ENCODE results near the gene ARHGDIA. TPM values are rescaled to one million over a fixed set of nuclear protein-coding genes. Genes with fewer than 3 reads are reported as not detected.
A peak's percentile ranks its signal among the peaks of the same experiment; 100 is the strongest.
"Not testable (repeated sequence)": the region's sequence is repeated elsewhere in the genome, so short reads cannot be mapped to it uniquely, and the experiment has no call there.

Gene ARHGDIA
- 100 to 1,000 TPM; 328 to 513 TPM for total RNA-seq

DNA sequence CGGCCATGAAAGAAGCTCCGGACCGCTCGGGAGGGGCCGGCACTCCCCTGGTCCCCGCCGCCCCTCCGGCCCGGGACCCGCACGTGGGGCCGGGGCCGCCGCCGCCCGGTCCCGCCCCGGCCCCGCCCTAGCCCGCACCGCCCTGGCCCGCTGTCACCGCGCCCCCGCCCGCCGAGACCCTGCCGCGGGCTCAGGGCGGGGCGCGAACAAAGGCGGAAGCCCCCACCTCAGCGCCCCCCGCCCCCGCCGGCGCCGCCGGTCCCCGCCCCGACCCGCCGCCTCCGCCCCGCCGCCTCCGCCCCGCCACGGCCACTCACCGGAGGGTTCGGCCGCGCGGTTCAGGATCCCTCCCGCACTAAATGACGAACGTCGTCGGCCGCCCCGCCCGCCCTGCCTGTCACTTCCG is at the start of gene ARHGDIA:
Gene ARHGDIA, minus strand, starts transcription at position 357 of the 406 bp plus-strand sequence. CDS start 1,407 bp downstream, outside the sequence.
- DNase-seq (ENCODE audit: low spot score in 2 of 2) (no peak), ATAC-seq (peak; percentile 71 to 73)
- H3K9me3 Mint-ChIP-seq = no peaks in the 10 kb centered on the region
- peak within 1 kb of the TSS; percentile 97 for H3K27ac Mint-ChIP-seq
- peaks cover 16 to 22% of the 10 kb centered on the region in 2 donors for H3K36me3 Mint-ChIP-seq

GRCh38 chr17:81918832-81919545 is 47.9 kb upstream of the ARHGDIA start:
- Mint-ChIP-seq H3K36me3 (peaks cover 0 to 8% of the 10 kb centered on the region in 2 donors), H3K27ac (peak overlapping the region; percentile 88 to 89), H3K9me3 (no peaks in the 10 kb centered on the region)
- no peak for DNase-seq (ENCODE audit: low spot score in 2 of 2)
- ATAC-seq = no peak

- H3K36me3 Mint-ChIP-seq; DNase-seq (ENCODE audit: low spot score in 2 of 2); H3K9me3 Mint-ChIP-seq: not testable (repeated sequence)
- H3K27ac Mint-ChIP-seq = peak overlapping the region; percentile 88 to 93
- peak; percentile 48 to 53 for ATAC-seq
These were observed 47.2 kb upstream of the ARHGDIA start for GRCh38 chr17:81918333-81918669.

DNA sequence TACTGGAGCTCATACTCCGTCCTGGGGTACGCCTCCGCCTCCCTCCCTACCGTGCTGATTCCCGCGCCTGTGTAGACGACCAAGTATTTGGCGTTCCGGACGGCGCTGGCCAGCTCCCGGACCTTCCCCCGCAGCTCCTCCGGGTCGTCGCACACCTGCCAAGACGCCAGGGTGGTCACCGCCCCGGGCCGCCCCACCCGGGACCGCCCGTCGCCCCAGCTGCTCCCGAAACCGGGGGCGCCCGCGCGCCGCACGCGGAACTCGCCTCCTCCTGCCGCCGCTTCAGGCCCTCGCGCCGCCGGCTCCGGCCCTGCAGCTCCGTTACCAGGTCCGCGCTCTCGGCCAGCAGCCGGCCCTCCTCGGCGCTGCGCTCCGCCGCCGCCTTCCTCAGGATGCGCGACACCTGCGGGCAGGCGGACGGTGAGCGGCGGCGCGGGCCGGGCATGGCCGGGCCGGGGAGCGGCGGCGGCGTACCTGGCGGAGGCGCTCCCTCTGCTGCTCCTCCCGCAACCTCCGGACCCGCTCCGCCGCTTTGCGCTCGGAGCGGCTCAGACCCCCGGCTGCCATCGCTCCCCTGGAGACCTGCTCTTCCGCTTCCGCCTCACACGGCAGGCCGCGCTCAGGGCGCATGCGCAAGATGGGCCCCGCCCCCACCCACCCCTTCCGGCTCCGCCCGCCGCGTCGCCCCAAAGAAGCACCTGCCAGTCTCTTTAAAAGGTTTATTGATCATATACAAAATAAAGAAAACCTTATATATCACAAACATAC is 46.6 kb upstream of the ARHGDIA start, which contains the start of gene SIRT7:
Gene SIRT7, minus strand, starts transcription at position 612 of the 768 bp plus-strand sequence. Its CDS starts 45 bp downstream, at position 567.
- DNase-seq (ENCODE audit: low spot score in 2 of 2) = peak; percentile 79 to 84
- ATAC-seq = peak; percentile 88 to 90
- Mint-ChIP-seq H3K9me3 (no peaks in the 10 kb centered on the region), H3K27ac (peak within 1 kb of the TSS; percentile 88 to 93), H3K36me3 (peaks cover 0 to 8% of the 10 kb centered on the region in 2 donors)

DNA sequence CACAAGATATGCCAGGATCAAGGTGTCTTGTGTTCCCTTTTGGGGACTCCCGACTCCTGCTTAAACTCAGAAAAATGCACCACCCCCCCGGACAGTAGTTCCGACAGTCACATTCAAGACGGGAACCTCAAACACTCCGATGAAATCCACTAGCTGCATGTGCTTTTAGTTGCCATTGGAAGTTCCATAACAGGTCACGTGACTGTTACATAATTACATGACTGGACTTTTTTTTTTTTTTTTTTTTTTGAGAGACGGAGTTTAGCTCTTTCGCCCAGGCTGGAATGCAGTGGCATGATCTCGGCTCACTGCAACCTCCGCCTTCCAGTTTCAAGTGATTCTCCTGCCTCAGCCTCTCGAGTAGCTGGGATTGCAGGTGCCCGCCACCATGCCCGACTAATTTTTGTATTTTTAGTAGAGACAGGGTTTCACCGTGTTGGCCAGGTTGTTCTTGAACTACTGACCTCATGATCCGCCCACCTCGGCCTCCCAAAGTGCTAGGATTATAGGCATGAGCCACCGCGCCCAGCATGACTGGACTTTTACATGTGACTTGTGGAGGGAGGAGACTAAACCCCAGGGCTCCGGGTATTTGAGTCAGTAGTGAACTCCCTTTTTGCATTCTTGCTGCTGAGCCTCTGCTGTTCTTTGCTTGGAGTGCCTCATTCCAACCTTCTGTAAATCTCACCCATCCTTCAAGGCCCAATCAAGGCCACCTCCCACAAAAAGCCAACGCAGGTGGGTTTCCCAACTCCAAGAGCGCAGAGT is 45.3 kb upstream of the ARHGDIA start:
- no peak for DNase-seq (ENCODE audit: low spot score in 2 of 2)
- Mint-ChIP-seq H3K27ac (peak overlapping the region; percentile 22 to 88), H3K9me3 (no peaks in the 10 kb centered on the region), H3K36me3 (peaks cover 0 to 8% of the 10 kb centered on the region in 2 donors)
- no peak for ATAC-seq

GRCh38 chr17:81915331-81915730 is 44.2 kb upstream of the ARHGDIA start:
- DNase-seq (ENCODE audit: low spot score in 2 of 2) (no peak), ATAC-seq (no peak)
- H3K27ac Mint-ChIP-seq = peak overlapping the region in 1 of 2 donors; percentile 39
- peaks cover 0 to 8% of the 10 kb centered on the region in 2 donors for H3K36me3 Mint-ChIP-seq
- no peaks in the 10 kb centered on the region for H3K9me3 Mint-ChIP-seq

DNA sequence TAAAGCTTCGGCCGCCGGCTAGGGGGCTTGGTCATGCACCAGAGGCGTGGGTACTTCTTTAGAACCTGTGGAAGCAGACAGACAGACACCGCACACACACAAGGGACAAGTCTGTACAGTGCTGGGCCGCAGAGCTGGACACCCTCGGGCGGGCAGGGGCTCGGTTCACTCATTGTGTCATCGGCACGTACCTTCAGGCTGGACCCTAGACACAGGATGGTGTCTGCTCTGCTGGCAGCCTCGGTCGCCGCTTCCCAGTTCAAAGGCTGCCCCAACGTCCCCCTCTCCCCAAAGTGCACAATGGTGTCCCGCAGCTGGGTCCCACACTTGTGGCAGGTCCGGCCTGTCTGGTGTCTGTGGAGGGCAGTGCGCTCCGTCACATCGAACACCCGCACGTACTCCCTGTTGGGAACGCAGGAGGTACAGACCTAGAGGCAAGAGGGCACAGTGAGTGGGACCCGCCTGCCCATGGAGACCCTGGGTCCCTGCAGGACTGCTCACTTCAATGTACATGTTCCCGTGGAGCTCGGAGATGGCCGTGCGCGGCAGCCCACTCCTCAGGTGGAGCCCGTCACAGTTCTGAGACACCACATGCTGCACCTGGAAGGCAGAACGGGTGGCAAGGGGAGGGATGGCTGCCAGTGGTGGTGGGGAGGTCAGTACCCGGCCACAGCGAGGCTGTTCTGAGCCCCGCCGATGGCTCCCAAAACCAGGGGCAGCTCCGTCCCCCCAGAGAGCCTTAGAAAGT is 43.1 kb upstream of the ARHGDIA start:
- Mint-ChIP-seq H3K9me3 (no peaks in the 10 kb centered on the region), H3K36me3 (peaks cover 0 to 8% of the 10 kb centered on the region in 2 donors), H3K27ac (peak overlapping the region in 1 of 2 donors; percentile 39)
- ATAC-seq = no peak
- no peak for DNase-seq (ENCODE audit: low spot score in 2 of 2)

DNA sequence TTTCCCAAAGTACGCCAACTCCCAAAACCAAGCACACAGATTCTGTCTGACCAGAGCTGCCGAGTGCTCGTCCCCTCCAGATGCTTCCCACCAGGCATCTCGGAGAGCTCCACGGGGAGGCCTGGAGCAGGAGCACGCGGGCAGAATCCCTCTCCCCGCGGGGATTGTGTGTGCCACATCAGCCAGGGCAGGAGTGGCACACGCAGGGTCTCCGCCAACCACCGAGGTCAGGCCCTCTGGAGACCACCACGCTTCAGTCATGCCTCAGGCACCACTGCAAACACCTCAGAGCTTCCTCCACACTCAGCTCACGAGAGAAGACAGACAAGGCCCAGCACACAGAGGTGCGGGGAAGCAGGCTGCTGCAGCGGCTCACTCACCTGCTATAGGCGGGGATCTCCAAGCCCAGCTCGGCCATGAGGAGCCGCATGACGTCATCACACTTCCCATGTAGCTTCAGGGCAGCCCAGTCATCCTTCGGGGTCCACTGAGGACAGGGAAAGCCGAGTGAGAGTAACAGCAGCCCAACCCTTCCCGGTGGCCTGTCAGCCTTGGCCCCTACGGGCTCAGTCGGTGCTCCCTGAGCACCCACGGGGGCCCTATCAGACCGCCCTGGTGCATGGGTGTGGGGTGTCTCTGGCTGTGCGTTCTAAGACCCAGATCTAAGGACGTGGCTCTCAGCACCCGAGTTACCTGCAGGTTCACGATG is 42.4 kb upstream of the ARHGDIA start:
- Mint-ChIP-seq H3K36me3 (peaks cover 0 to 8% of the 10 kb centered on the region in 2 donors), H3K27ac (no peak overlapping the region), H3K9me3 (no peaks in the 10 kb centered on the region)

DNA sequence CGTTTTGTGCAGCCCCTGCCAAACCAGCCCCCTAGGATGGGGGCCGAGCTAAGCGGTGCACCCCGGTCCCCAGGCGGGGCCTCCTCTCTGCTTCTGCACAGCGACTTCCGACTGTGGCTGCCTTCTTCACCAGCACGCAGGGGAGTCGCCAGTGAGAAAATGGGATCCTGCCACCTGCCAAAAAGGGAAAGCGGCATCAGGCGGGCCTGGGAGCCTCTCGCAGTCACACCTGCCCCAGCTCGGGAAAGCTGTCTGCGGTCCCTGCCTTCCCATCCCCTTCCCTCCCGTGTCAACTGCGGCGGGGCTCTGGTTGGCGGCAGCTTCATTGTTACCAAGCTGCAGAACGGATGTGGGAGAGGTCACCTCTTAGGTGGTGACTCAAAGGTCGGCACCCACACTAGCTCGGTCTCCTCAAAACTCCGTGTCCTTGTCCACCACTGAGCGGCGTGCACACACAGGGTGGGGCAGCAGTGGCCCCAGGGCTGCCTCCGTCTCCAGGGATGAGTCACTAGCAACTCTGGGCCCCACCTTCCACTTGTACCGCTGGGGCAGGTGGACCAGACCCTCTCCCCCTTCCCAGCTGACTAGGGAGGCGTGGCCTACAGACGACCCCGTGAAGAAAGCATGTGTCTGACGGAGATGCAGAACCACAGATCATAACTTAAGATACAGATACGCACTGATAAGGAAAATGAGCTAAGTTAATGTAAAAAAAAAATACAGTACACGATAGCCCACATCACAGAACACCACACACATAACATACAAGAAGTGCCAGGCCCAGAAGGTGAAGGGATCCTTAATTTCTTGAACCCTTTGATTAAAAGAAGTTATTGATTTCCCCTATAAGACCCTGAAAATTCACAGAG is 41.5 kb upstream of the ARHGDIA start:
- H3K36me3 Mint-ChIP-seq = peaks cover 0 to 8% of the 10 kb centered on the region in 2 donors

More for the DNA sequence above, 42.4 kb upstream of the ARHGDIA start:
- DNase-seq (ENCODE audit: low spot score in 2 of 2) (no peak), ATAC-seq (no peak)

DNA sequence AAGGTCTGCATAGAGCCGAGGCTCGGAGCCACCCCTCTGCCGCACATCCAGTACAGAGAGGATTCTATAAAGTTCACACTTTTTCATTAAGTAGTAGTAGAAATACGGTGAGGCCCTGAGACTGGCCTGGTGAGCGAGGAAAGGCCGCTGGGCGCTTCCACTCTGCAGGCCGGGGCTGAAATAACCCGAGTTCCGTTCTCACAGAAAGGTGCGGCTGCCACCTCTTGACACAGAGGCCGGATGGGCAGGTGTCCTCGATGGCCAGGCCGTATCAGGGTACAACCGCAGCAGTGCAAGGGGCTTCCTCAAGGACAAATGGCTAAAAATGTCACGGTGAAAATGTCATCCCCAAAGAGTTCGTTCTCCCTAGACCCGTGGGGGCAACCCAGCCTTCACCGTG is 40.8 kb upstream of the ARHGDIA start:
- Mint-ChIP-seq H3K27ac (no peak overlapping the region), H3K9me3 (no peaks in the 10 kb centered on the region), H3K36me3 (peaks cover 0 to 3% of the 10 kb centered on the region in 2 donors)
- no peak for DNase-seq (ENCODE audit: low spot score in 2 of 2)
- ATAC-seq = no peak

More for the DNA sequence above, 41.5 kb upstream of the ARHGDIA start:
- H3K27ac Mint-ChIP-seq = no peak overlapping the region
- no peak for DNase-seq (ENCODE audit: low spot score in 2 of 2)
- no peaks in the 10 kb centered on the region for H3K9me3 Mint-ChIP-seq
- ATAC-seq = no peak

DNA sequence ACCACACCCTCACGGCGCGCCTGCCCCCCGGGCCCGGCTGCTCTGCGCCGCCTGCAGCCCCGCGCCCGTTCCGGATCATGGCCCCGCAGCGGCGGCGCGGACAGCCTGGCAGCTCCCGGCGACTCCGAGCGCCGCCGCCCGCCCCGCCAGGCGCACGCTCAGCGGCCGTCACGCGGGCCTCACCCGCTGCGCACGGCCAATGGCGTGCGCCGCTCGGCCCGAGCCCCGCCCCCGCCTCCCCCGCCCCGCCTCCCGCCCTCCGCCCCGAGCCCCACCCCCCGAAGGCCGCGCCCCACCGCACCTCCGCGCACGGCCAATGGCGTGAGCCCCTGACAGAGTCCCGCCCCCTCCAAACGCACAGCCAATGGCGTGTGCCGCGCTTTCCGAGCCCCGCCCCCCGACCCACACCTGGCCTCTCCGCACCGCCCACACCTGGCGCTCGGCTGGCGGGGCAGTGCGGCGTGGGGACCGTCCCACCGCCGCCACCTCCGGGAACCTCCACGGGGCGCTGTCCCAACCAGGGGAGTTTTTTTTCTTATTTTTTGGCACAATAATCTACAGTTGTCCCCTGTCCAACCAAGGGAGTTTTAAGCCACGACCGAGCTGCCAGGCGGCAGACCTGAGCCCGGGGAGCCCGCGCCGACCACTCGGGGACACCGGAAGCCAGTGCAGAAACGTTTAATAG is 40.3 kb upstream of the ARHGDIA start, which contains the start of gene PCYT2:
Gene PCYT2, minus strand, starts transcription at position 123 of the 685 bp plus-strand sequence. Its CDS starts 44 bp downstream, at position 79.
- Mint-ChIP-seq H3K36me3 (no peaks in the 10 kb centered on the region), H3K9me3 (no peaks in the 10 kb centered on the region), H3K27ac (no peak within 1 kb of the TSS)
- peak; percentile 93 to 94 for ATAC-seq
- DNase-seq (ENCODE audit: low spot score in 2 of 2) = peak; percentile 93

DNA sequence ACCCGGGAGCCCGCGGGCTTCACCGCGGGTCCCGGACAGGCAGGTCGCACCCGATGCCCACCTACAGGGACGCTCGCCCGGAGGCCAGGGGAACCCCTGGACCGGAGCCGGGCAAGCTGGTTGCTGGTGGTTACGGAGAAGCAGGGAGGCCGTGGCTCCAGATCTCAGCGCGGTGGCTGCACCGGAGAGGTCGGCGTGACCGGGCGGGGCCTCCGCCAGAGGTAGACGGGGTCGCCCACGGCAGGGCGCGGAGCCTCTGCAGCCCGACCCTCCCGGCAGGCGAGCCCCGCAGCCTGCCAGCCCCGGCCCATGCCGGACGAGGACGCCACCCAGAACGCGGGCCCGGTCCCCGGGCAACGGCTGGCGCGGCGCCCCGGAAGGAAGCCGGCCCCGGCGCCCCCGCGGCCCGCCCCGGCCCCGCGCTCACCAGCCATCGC is 39.7 kb upstream of the ARHGDIA start:
- no peaks in the 10 kb centered on the region for H3K36me3 Mint-ChIP-seq

DNA sequence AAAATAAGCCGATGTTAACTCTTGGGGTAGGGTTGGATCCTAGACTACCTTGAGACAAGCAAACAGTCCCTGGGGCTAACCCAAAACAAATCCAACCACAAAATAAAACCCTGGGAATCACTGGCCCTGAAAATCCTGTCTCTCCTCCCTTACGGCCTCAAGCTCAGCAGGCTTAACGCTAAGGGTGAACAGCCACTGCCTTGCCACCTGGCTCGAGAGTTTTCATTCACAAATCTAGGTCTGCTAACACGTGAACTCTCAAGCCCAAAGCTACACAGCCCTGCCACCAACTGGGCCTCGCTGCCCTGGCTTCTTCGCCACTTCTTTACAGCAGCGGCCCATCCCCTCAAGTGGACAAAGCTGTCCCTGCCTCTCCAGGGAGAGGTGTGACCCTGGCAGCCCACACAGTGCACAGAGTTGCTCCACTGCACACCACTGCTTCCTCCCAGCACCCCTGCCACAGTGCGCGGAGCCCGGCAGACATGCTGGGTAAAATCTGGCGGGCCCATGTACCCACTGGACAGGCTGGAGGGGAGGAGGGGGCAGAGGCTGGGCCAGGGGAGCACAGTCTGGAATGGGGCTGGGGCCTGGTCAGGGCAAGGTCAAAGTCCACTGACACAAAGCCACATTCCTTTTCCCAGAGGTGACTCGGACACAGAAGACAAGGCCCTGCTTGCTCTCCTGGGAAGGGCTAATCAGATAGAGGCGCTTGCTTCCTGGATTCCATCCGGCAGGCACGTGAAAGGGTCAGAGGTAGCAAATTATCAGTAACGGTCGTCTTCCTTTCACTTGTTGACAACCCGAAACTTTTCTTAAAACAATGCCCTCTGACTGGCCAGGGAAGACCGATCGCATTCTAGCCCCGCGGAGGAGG is 39.1 kb upstream of the ARHGDIA start:
- ATAC-seq = no peak
- H3K9me3 Mint-ChIP-seq = no peaks in the 10 kb centered on the region
- DNase-seq (ENCODE audit: low spot score in 2 of 2) = no peak
- peak overlapping the region in 1 of 2 donors; percentile 50 for H3K27ac Mint-ChIP-seq
- H3K36me3 Mint-ChIP-seq = no peaks in the 10 kb centered on the region

More for the DNA sequence above, 39.7 kb upstream of the ARHGDIA start:
- no peak for DNase-seq (ENCODE audit: low spot score in 2 of 2)
- ATAC-seq = peak in 1 of 2 donors; percentile 28
- Mint-ChIP-seq H3K9me3 (no peaks in the 10 kb centered on the region), H3K27ac (no peak overlapping the region)

Measured in activated naive CD4-positive, alpha-beta T cell treated with anti-CD3 and anti-CD28 coated beads, Interleukin-2, amount 50 U/mL, for 72 hours (primary cell).